Loucy (cell line): ENCODE measurements around the gene RBM8A.
"Not testable (repeated sequence)": the region's sequence is repeated elsewhere in the genome, so short reads cannot be mapped to it uniquely, and the experiment has no call there.

ENCODE experiments used
- EZH2phosphoT487 ChIP-seq: fragments of 200-600 bp; IDR thresholded peaks from 2 replicates; pipeline ENCODE4 v1.6.1; 2018; ENCODE audit warnings: antibody characterized with exemption, mild to moderate bottlenecking, moderate library complexity, borderline replicate concordance
- TF ChIP-seq, protein P1 (sequence below): fragments of 200-600 bp; sonication (generic); conservative IDR thresholded peaks from 2 replicates; pipeline ENCODE4 v1.5.1; 2014; ENCODE audit warnings: mild to moderate bottlenecking, antibody characterized with exemption, low read length

DNA sequence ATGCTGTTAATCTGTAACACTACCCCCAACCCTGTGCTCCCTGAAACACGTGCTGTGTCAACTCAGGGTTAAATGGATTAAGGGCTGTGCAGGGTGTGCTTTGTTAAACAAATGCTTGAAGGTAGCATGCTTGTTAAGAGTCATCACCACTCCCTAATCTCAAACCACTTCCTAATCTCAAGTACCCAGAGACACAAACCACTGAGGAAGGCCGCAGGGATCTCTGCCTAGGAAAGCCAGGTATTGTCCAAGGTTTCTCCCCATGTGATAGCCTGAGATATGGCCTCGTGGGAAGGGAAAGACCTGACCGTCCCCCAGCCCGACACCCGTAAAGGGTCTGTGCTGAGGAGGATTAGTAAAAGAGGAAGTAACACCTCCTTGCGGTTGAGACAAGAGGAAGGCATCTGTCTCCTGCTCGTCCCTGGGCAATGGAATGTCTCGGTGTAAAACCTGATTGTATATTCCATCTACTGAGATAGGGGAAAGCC lies 5.3 kb upstream of the RBM8A start:
- TF ChIP-seq, protein P1, sequence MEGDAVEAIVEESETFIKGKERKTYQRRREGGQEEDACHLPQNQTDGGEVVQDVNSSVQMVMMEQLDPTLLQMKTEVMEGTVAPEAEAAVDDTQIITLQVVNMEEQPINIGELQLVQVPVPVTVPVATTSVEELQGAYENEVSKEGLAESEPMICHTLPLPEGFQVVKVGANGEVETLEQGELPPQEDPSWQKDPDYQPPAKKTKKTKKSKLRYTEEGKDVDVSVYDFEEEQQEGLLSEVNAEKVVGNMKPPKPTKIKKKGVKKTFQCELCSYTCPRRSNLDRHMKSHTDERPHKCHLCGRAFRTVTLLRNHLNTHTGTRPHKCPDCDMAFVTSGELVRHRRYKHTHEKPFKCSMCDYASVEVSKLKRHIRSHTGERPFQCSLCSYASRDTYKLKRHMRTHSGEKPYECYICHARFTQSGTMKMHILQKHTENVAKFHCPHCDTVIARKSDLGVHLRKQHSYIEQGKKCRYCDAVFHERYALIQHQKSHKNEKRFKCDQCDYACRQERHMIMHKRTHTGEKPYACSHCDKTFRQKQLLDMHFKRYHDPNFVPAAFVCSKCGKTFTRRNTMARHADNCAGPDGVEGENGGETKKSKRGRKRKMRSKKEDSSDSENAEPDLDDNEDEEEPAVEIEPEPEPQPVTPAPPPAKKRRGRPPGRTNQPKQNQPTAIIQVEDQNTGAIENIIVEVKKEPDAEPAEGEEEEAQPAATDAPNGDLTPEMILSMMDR = not testable (repeated sequence)
- not testable (repeated sequence) for TF ChIP-seq EZH2phosphoT487
